Measurements from ENCODE around the gene BHLHE40. TPM values are rescaled to one million over a fixed set of nuclear protein-coding genes. Genes with fewer than 3 reads are reported as not detected.

The BHLHE40 gene
- total and polyA plus RNA-seq, 2 of the 13 experiments (the other 11 are each of a cell fraction or from before 2014, with no cell fraction given) = 1.8 to 51.0 TPM

GRCh38 chr3:4988983-4989834, 10.0 kb downstream of the BHLHE40 start (continued):
- peak; percentile 80; the same call in 1 of the 2 replicates for TF ChIP-seq ZNF232 (CRISPR knock-in tag; IDR thresholded peaks at IDR 0.05; ENCODE audit: borderline replicate concordance)
- TF ChIP-seq KDM5B (CRISPR knock-in tag; IDR thresholded peaks at IDR 0.05; ENCODE audit: borderline replicate concordance) = peak; percentile 57
- TF ChIP-seq ZFY (CRISPR knock-in tag; IDR thresholded peaks at IDR 0.05) = peak; percentile 50
- TF ChIP-seq HNRNPH1 (optimal IDR thresholded peaks at IDR 0.05; ENCODE audit: low read depth, low read length) = no peak
- no peak for TF ChIP-seq TBP (CRISPR knock-in tag; IDR thresholded peaks at IDR 0.05)
- TF ChIP-seq ZNF337 (CRISPR knock-in tag; IDR thresholded peaks at IDR 0.05; ENCODE audit: borderline replicate concordance, low read depth) = 0 out of 2 replicates have a peak, but pooled peaks have one; percentile 41
- peak; percentile 29; the same call in 1 of the 2 replicates for TF ChIP-seq MNT (IDR thresholded peaks at IDR 0.05)
- no peak for TF ChIP-seq ZNF550 (CRISPR knock-in tag; IDR thresholded peaks at IDR 0.05; ENCODE audit: borderline replicate concordance)
- TF ChIP-seq SALL1 (CRISPR knock-in tag; IDR thresholded peaks at IDR 0.05) = peak; percentile 37; the same call in 1 of the 2 replicates
- 0 out of 2 replicates have a peak, but pooled peaks have one; percentile 21 for TF ChIP-seq MIXL1 (CRISPR knock-in tag; IDR thresholded peaks at IDR 0.05)
- no peak for TF ChIP-seq HINFP (CRISPR knock-in tag; IDR thresholded peaks at IDR 0.05; ENCODE audit: low read depth)
- 0 out of 2 replicates have a peak, but pooled peaks have one; percentile 42 for TF ChIP-seq KLF12 (CRISPR knock-in tag; IDR thresholded peaks at IDR 0.05; ENCODE audit: borderline replicate concordance)
- peak; percentile 32; the same call in 1 of the 2 replicates for TF ChIP-seq ZNF292 (CRISPR knock-in tag; IDR thresholded peaks at IDR 0.05; ENCODE audit: borderline replicate concordance, low read depth)
- no peak for TF ChIP-seq ZNF224 (CRISPR knock-in tag; IDR thresholded peaks at IDR 0.05)
- TF ChIP-seq ATF1 (CRISPR knock-in tag; IDR thresholded peaks at IDR 0.05) = no peak
- TF ChIP-seq TMF1 (CRISPR knock-in tag; IDR thresholded peaks at IDR 0.05; ENCODE audit: low read depth) = 0 out of 2 replicates have a peak, but pooled peaks have one; percentile 48
- TF ChIP-seq RFX5 (IDR thresholded peaks at IDR 0.05; ENCODE audit: low read depth, low read length) = no peak
- no peak for TF ChIP-seq ZFP62 (CRISPR knock-in tag; IDR thresholded peaks at IDR 0.05)
- TF ChIP-seq SP140L (CRISPR knock-in tag; IDR thresholded peaks at IDR 0.05; ENCODE audit: borderline replicate concordance) = no peak
- 0 out of 2 replicates have a peak, but pooled peaks have one; percentile 23 for TF ChIP-seq ZNF274 (CRISPR knock-in tag; IDR thresholded peaks at IDR 0.05)
- TF ChIP-seq MAX (IDR thresholded peaks at IDR 0.05) = peak; percentile 90
- TF ChIP-seq, protein P1, sequence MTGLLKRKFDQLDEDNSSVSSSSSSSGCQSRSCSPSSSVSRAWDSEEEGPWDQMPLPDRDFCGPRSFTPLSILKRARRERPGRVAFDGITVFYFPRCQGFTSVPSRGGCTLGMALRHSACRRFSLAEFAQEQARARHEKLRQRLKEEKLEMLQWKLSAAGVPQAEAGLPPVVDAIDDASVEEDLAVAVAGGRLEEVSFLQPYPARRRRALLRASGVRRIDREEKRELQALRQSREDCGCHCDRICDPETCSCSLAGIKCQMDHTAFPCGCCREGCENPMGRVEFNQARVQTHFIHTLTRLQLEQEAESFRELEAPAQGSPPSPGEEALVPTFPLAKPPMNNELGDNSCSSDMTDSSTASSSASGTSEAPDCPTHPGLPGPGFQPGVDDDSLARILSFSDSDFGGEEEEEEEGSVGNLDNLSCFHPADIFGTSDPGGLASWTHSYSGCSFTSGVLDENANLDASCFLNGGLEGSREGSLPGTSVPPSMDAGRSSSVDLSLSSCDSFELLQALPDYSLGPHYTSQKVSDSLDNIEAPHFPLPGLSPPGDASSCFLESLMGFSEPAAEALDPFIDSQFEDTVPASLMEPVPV (CRISPR knock-in tag; IDR thresholded peaks at IDR 0.05) = no peak
- peak; percentile 90 for TF ChIP-seq ZNF605 (CRISPR knock-in tag; IDR thresholded peaks at IDR 0.05)
- TF ChIP-seq ZEB1 (IDR thresholded peaks at IDR 0.05; ENCODE audit: insufficient replicate concordance, low read depth) = no peak
- no peak for TF ChIP-seq NAIF1 (CRISPR knock-in tag; IDR thresholded peaks at IDR 0.05; ENCODE audit: borderline replicate concordance)
- TF ChIP-seq ZNF552 (CRISPR knock-in tag; IDR thresholded peaks at IDR 0.05; ENCODE audit: borderline replicate concordance) = no peak
